HL-60 (cell line): Measurements from ENCODE around the gene IL1RAPL1.

Experiments
- CTCF ChIP-seq: IDR thresholded peaks from one replicate; pipeline ENCODE4 v1.5.1; 2011; ENCODE audit warnings: low read length, control low read depth, inconsistent platforms; ENCODE audit not compliant: insufficient read depth
- POLR2AphosphoS5 ChIP-seq: IDR thresholded peaks from 2 replicates; pipeline ENCODE4 v1.6.1; 2012; ENCODE audit warnings: low read depth

- TF ChIP-seq CTCF (no peak), POLR2AphosphoS5 (no peak)
Observed at GRCh38 chrX:29432534-29432933, 845.3 kb downstream of the IL1RAPL1 start.
